ENCODE data around the gene DNAJA1.
A peak's percentile ranks its signal among the peaks of the same experiment; 100 is the strongest.
"Not testable (repeated sequence)": the region's sequence is repeated elsewhere in the genome, so short reads cannot be mapped to it uniquely, and the experiment has no call there.

Gene DNAJA1

DNA sequence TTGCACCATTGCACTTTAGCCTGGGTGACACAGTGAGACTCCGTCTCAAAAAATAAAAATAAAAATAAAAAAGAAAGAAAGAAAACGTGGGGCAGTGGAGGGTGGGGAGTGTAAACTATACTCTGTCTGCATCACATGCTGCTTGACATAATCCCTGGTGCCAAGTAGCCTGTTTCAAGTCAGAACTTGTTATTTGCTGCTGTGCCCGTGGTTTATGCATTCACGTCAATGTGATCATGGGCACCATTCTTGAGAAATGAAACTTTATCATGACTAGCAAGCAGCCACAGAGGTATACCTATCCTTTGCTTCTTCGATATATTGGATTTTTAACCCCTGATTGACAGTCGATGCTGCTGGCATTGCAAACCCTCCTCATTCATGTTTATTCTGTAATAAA lies 55.5 kb downstream of the DNAJA1 start:
- no peak for DNase-seq
- H3K79me1 ChIP-seq (ENCODE audit: low read length): peaks cover 7% of the 10 kb centered on the region
- no peak overlapping the region for H3K18ac ChIP-seq (ENCODE audit: low read length)
- no peak overlapping the region for H2BK120ac ChIP-seq (ENCODE audit: low read depth, low read length)
- no peak overlapping the region for H4K8ac ChIP-seq (ENCODE audit: low read depth, low read length)
- H2AK5ac ChIP-seq (ENCODE audit: low read length): no peak overlapping the region
- no CpG with 5 or more reads among the region's 6 CpGs for WGBS (ENCODE audit: extremely low coverage, insufficient coverage, low lambda C conversion rate)
- H3K36me3 ChIP-seq (ENCODE audit: control insufficient read depth, insufficient read depth, low read length): no peaks in the 10 kb centered on the region
- H3K4me2 ChIP-seq (ENCODE audit: low read length): no peak overlapping the region
- H3K4me1 ChIP-seq (ENCODE audit: control insufficient read depth, low read depth, low read length): peaks cover under 1% of the 10 kb centered on the region
- no peak overlapping the region for H4K5ac ChIP-seq (ENCODE audit: low read length)
- H3K9ac ChIP-seq (ENCODE audit: low read length): no peak overlapping the region
- peaks cover 9% of the 10 kb centered on the region for H3K79me2 ChIP-seq (ENCODE audit: control insufficient read depth, insufficient read depth, low read length)
- H2BK15ac ChIP-seq (replicated peaks; ENCODE audit: low read depth): no peak overlapping the region
- no peak overlapping the region for H3K4me3 ChIP-seq (ENCODE audit: low read length)
- H3K27ac ChIP-seq (ENCODE audit: low read depth, low read length): no peak overlapping the region
- H3K23ac ChIP-seq (ENCODE audit: low read length): no peak overlapping the region
- no peak overlapping the region for H3K4ac ChIP-seq (ENCODE audit: low read depth, low read length)
- no peaks in the 10 kb centered on the region for H3K27me3 ChIP-seq (ENCODE audit: insufficient read depth, low read length, poor library complexity)
- H2BK5ac ChIP-seq (ENCODE audit: low read length): no peak overlapping the region
- H3K56ac ChIP-seq (ENCODE audit: low read length): no peak overlapping the region

DNA sequence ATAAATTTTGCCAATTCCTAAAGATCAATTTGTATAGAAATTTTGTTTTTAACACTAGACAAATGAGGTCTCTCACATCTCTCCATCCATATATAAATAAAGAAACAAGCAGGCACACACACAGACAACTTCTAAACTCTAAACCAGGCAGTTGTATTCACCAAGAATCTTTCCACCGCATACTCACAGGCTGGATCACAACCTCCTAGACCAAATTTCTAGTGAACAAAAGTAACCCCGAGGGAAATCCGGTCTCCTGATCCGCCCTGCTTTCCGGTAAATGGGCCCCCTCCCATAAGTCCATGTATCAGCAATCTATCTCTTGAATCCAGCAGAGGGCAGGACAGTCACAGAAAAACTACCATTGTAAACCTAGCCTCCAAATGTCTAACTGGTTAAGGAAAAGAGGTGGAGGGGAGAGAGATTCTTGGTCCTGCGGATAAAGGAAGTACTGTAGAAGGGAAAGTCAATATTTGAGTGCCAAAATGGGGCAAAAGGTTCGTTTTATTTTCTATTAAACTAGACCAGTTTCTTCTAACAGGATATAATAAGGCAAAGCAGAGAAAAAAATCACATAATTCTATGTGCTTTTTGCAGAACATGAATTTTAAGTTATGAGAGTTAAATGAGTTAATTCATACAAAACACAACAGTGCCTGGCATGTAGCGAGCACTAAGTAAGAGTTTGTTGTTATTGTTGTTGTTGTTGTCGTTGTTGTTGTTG lies 56.2 kb downstream of the DNAJA1 start:
- H2AK5ac ChIP-seq (ENCODE audit: low read length): no peak overlapping the region
- no peak overlapping the region for H3K23ac ChIP-seq (ENCODE audit: low read length)
- H3K27me3 ChIP-seq (ENCODE audit: insufficient read depth, low read length, poor library complexity): no peaks in the 10 kb centered on the region
- no peak overlapping the region for H4K8ac ChIP-seq (ENCODE audit: low read depth, low read length)
- H3K79me1 ChIP-seq (ENCODE audit: low read length): peaks cover 1% of the 10 kb centered on the region
- H3K18ac ChIP-seq (ENCODE audit: low read length): no peak overlapping the region
- H3K9ac ChIP-seq (ENCODE audit: low read length): no peak overlapping the region
- no peak overlapping the region for H3K4ac ChIP-seq (ENCODE audit: low read depth, low read length)
- no peak overlapping the region for H2BK5ac ChIP-seq (ENCODE audit: low read length)
- no peaks in the 10 kb centered on the region for H3K36me3 ChIP-seq (ENCODE audit: control insufficient read depth, insufficient read depth, low read length)
- H2BK15ac ChIP-seq (replicated peaks; ENCODE audit: low read depth): no peak overlapping the region
- H3K79me2 ChIP-seq (ENCODE audit: control insufficient read depth, insufficient read depth, low read length): peaks cover 2% of the 10 kb centered on the region
- H3K56ac ChIP-seq (ENCODE audit: low read length): no peak overlapping the region
- no peaks in the 10 kb centered on the region for H3K4me1 ChIP-seq (ENCODE audit: control insufficient read depth, low read depth, low read length)
- H2BK120ac ChIP-seq (ENCODE audit: low read depth, low read length): no peak overlapping the region
- H3K4me2 ChIP-seq (ENCODE audit: low read length): no peak overlapping the region
- no peak overlapping the region for H3K27ac ChIP-seq (ENCODE audit: low read depth, low read length)
- WGBS (ENCODE audit: extremely low coverage, insufficient coverage, low lambda C conversion rate): no CpG with 5 or more reads among the region's 9 CpGs
- DNase-seq: peak; percentile 94
- H4K5ac ChIP-seq (ENCODE audit: low read length): no peak overlapping the region
- H3K4me3 ChIP-seq (ENCODE audit: low read length): no peak overlapping the region

DNA sequence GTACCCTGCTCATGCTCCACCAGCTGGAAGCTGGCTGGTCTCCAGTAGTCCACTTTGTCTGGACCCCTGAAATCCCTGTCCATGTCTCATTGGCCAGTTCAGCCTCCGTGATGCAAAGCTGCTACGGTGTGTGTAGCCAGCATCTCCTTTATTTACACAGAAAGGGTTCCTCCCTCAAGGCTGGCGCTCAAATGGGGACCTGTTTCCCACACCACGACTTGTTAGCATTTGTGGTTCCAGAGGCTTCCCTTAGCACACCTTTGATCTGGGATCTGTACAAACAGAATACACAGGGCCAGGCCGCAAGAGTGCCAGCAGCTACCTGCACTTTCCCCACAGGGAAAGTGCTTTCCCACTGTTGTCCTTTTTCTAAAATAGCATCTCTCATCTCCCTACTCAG lies 57.1 kb downstream of the DNAJA1 start:
- no peak overlapping the region for H3K18ac ChIP-seq (ENCODE audit: low read length)
- no peak overlapping the region for H3K4ac ChIP-seq (ENCODE audit: low read depth, low read length)
- H3K4me2 ChIP-seq (ENCODE audit: low read length): no peak overlapping the region
- no peak overlapping the region for H4K5ac ChIP-seq (ENCODE audit: low read length)
- no peak overlapping the region for H4K8ac ChIP-seq (ENCODE audit: low read depth, low read length)
- H2AK5ac ChIP-seq (ENCODE audit: low read length): no peak overlapping the region
- no peaks in the 10 kb centered on the region for H3K4me1 ChIP-seq (ENCODE audit: control insufficient read depth, low read depth, low read length)
- H3K79me2 ChIP-seq (ENCODE audit: control insufficient read depth, insufficient read depth, low read length): no peaks in the 10 kb centered on the region
- H3K9ac ChIP-seq (ENCODE audit: low read length): no peak overlapping the region
- H3K27me3 ChIP-seq (ENCODE audit: insufficient read depth, low read length, poor library complexity): no peaks in the 10 kb centered on the region
- no CpG with 5 or more reads among the region's 5 CpGs for WGBS (ENCODE audit: extremely low coverage, insufficient coverage, low lambda C conversion rate)
- H3K27ac ChIP-seq (ENCODE audit: low read depth, low read length): no peak overlapping the region
- no peak overlapping the region for H3K56ac ChIP-seq (ENCODE audit: low read length)
- no peak overlapping the region for H3K23ac ChIP-seq (ENCODE audit: low read length)
- DNase-seq: no peak
- no peak overlapping the region for H2BK120ac ChIP-seq (ENCODE audit: low read depth, low read length)
- no peak overlapping the region for H2BK15ac ChIP-seq (replicated peaks; ENCODE audit: low read depth)
- no peak overlapping the region for H2BK5ac ChIP-seq (ENCODE audit: low read length)
- H3K36me3 ChIP-seq (ENCODE audit: control insufficient read depth, insufficient read depth, low read length): no peaks in the 10 kb centered on the region
- H3K4me3 ChIP-seq (ENCODE audit: low read length): no peak overlapping the region
- no peaks in the 10 kb centered on the region for H3K79me1 ChIP-seq (ENCODE audit: low read length)

DNA sequence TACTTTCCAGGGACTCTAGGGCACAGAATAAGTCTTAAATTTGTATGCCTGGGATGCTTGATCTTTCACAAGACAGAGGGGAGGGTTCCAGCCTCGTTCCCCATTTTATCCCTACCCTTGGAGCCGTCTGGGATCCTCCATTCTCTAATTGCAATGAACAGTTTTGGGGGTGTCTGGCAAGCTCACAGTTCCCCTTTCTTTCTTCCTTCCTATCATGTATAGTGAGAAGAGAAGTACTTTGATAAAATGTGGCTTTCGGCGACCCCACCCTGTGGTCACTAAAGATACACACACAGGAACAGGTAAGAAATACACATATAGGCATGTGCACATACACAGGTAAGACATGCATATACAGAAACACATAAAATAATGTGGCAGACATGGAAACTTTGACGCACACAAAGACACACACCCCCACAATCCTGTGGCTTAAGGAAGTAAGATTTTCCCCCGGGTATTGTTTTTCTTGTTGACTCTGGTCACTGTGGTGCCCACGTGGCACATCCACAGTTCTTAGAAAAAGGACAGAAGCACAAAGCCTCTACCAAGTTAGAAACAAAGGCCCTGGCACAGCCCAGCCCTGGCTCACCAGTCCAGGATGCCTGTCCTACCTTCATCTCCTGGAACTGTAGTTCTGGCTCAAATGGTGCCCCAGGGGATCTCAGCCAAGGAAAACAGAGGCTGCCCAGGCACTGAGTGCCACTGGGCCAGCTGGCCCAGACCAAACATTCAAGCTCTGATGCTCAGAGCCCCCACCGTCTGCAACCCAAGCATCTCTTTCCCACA lies 57.7 kb downstream of the DNAJA1 start:
- Histone ChIP-seq H3K27me3 (ENCODE audit: insufficient read depth, low read length, poor library complexity) (no peaks in the 10 kb centered on the region), H3K4ac (ENCODE audit: low read depth, low read length) (no peak overlapping the region), H3K23ac (ENCODE audit: low read length) (no peak overlapping the region), H3K36me3 (ENCODE audit: control insufficient read depth, insufficient read depth, low read length) (no peaks in the 10 kb centered on the region), H4K8ac (ENCODE audit: low read depth, low read length) (no peak overlapping the region), H3K4me2 (ENCODE audit: low read length) (no peak overlapping the region), H2BK15ac (replicated peaks; ENCODE audit: low read depth) (no peak overlapping the region), H2BK120ac (ENCODE audit: low read depth, low read length) (no peak overlapping the region), H3K4me3 (ENCODE audit: low read length) (no peak overlapping the region), H3K79me2 (ENCODE audit: control insufficient read depth, insufficient read depth, low read length) (no peaks in the 10 kb centered on the region), H3K9ac (ENCODE audit: low read length) (no peak overlapping the region), H4K5ac (ENCODE audit: low read length) (no peak overlapping the region), H3K18ac (ENCODE audit: low read length) (no peak overlapping the region), H2BK5ac (ENCODE audit: low read length) (no peak overlapping the region), H3K27ac (ENCODE audit: low read depth, low read length) (no peak overlapping the region), H3K79me1 (ENCODE audit: low read length) (no peaks in the 10 kb centered on the region), H3K4me1 (ENCODE audit: control insufficient read depth, low read depth, low read length) (no peaks in the 10 kb centered on the region), H2AK5ac (ENCODE audit: low read length) (no peak overlapping the region), H3K56ac (ENCODE audit: low read length) (no peak overlapping the region)
- WGBS (ENCODE audit: extremely low coverage, insufficient coverage, low lambda C conversion rate): no CpG with 5 or more reads among the region's 8 CpGs
- no peak for DNase-seq

DNA sequence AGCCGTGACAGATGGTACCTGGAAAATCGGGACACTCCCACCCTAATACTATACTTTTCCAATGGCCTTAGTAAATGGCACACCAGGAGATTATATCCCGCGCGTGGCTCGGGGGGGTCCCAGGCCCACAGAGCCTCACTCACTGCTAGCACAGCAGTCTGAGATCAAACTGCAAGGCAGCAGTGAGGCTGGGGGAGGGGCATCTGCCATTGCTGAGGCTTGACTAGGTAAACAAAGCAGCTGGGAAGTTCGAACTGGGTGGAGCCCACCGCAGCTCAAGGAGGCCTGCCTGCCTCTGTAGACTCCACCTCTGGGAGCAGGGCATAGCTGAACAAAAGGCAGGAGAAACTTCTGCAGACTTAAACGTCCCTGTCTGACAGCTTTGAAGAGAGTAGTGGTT lies 60.6 kb downstream of the DNAJA1 start:
- WGBS (ENCODE audit: extremely low coverage, insufficient coverage, low lambda C conversion rate): no CpG with 5 or more reads among the region's 9 CpGs
- not testable (repeated sequence) for H3K4ac ChIP-seq (ENCODE audit: low read depth, low read length); H2BK120ac ChIP-seq (ENCODE audit: low read depth, low read length); DNase-seq; H3K4me2 ChIP-seq (ENCODE audit: low read length); H2AK5ac ChIP-seq (ENCODE audit: low read length); H3K27ac ChIP-seq (ENCODE audit: low read depth, low read length); H3K27me3 ChIP-seq (ENCODE audit: insufficient read depth, low read length, poor library complexity); H3K79me1 ChIP-seq (ENCODE audit: low read length); H3K23ac ChIP-seq (ENCODE audit: low read length); H3K56ac ChIP-seq (ENCODE audit: low read length); H4K8ac ChIP-seq (ENCODE audit: low read depth, low read length); H2BK15ac ChIP-seq (replicated peaks; ENCODE audit: low read depth); H3K18ac ChIP-seq (ENCODE audit: low read length); H2BK5ac ChIP-seq (ENCODE audit: low read length); H3K4me1 ChIP-seq (ENCODE audit: control insufficient read depth, low read depth, low read length); H4K5ac ChIP-seq (ENCODE audit: low read length); H3K36me3 ChIP-seq (ENCODE audit: control insufficient read depth, insufficient read depth, low read length); H3K79me2 ChIP-seq (ENCODE audit: control insufficient read depth, insufficient read depth, low read length); H3K9ac ChIP-seq (ENCODE audit: low read length); H3K4me3 ChIP-seq (ENCODE audit: low read length)
